GM19328 (cell line): ENCODE data around the gene LALBA.
"Not testable (repeated sequence)": the region's sequence is repeated elsewhere in the genome, so short reads cannot be mapped to it uniquely, and the experiment has no call there.

Source experiments
- ATAC-seq: cut with Tn5 transposase; IDR thresholded peaks from one replicate; pipeline ENCODE4 v1.9.1; 2021; ENCODE audit warnings: mild to moderate bottlenecking, moderate library complexity; ENCODE audit not compliant: unreplicated experiment

Gene LALBA

DNA sequence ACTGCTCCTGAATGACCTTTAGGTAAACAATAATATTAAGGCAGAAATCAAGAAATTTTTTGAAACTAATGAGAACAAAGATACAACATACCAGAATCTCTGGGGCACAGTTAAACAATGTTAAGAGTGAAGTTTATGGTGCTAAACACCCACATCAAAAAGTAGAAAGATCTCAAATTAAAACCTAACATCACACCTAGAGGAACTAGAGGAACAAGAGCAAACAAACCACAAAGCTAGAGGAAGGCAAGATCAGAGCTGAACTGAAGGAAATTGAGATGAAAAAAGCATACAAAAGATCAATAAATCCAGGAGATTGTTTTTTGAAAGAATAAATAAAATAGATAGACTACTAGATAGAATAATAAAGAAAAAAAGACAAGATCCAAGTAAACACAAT, 37.2 kb downstream of the LALBA start:
- no peak for ATAC-seq

DNA sequence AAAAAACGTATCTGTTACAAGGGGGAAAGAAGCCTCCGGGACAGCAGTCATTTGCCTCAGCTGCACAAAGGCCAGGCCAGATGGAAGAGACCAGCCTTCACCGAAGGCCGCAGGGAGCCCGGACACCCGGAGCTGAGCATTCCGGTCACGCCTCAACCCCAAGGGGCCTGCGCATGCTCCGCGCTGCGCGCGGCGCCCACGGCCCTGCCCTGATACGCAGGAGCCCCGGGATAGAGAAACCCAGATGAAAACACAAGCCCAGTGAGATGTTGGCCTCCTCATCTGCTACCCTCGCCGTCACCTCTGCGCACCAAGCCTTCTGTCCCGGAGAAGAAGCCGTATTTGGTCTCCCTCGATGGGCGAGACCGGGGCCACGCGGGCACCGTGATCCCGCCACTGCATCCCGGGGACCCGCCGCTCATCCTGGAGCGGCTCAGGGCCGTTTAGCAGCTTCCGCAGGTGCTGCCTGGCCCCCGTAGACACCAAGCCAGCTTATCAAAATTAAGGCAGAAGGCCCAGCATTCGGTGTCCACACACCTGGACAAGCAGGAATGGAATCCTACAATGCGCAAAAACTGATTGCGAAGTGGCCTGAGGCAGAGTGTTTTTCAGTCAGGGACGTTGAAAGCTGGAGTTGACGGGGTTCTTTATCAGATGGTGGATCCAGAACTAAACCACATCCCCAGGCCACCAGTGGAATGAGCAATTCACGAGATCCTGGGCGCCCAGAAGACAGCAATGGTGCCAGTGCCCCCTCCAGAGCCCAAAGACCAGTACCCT, 41.8 kb downstream of the LALBA start:
- no peak for ATAC-seq

DNA sequence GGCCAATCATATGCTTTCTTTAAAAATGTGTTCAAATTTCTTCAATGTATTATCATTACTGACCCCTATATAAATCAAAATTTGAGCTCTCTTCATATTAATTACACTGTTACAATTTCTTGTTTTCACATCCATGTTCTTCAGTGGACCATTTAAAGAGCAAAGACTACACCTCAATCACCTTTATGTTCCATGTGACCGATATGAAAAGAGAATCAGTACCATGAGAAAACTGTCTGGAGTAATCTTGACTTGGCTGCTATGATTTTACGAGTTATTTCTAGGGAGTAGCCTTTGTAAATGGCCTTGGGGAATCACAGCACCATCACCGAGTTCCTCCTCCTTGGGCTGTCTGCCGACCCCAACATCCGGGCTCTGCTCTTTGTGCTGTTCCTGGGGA, 44.5 kb downstream of the LALBA start, which contains the start of gene OR8S1:
OR8S1 (plus strand) TSS at position 301 of the 400 bp plus-strand sequence; CDS start at position 301, 0 bp downstream.
- ATAC-seq: no peak

DNA sequence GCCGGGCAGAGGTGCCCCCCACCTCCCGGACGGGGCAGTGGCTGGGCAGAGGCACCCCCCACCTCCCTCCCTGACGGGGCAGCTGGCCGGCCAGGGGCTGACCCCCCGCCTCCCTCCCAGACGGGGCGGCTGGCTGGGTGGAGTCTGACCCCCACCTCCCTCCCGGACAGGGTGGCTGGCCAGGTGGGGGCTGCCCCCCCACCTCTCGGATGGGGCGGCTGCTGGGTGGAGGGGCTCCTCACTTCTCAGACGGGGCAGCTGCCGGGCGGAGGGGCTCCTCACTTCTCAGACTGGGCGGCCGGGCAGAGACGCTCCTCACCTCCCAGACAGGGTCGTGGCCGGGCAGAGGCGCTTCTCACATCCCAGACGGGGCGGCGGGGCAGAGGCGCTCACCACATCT, 49.5 kb downstream of the LALBA start:
- ATAC-seq: not testable (repeated sequence)
